Esophagus muscularis mucosa (tissue), 4 donors: ENCODE data around the gene HAGH. TPM values are rescaled to one million over a fixed set of nuclear protein-coding genes. Genes with fewer than 3 reads are reported as not detected.

Experiments used
- DNase-seq: peaks from one replicate; pipeline ENCODE4 v3.0.0-alpha.2; 2017; ENCODE audit errors: extremely low spot score
- H3K27ac ChIP-seq, 4 donors: fragments of 200-600 bp; sonication (generic); replicated peaks in 1 of 4; 1 replicate in 3 of 4; 2 replicates in 1 of 4; pipeline ENCODE4 v1.5.1; 2016 to 2019; ENCODE audit warnings: mild to moderate bottlenecking in 1 of 4
- H3K27me3 ChIP-seq, 4 donors: fragments of 200-600 bp; sonication (generic); one replicate each; pipeline versions ENCODE4 v1.5.1 to v1.6.0; 2016 to 2019
- H3K36me3 ChIP-seq, 4 donors: fragments of 200-600 bp; sonication (generic); one replicate each; pipeline ENCODE4 v1.5.1; 2016 to 2019
- H3K4me1 ChIP-seq, 4 donors: fragments of 200-600 bp; sonication (generic); one replicate each; pipeline ENCODE4 v1.5.1; 2016 to 2019
- H3K4me3 ChIP-seq, 4 donors: fragments of 200-600 bp; sonication (generic); 1 replicate in 2 of 4; 2 replicates in 2 of 4; pipeline ENCODE4 v1.5.1; 2016 to 2019; ENCODE audit warnings: mild to moderate bottlenecking in 4 of 4, moderate library complexity in 1 of 4
- H3K9me3 ChIP-seq, 4 donors: fragments of 200-600 bp; sonication (generic); 1 replicate in 3 of 4; 2 replicates in 1 of 4; pipeline ENCODE4 v1.5.1; 2016 to 2019
- CTCF ChIP-seq, 3 experiments: fragments of 200-600 bp in 2 of 3; fragments of 450-650 bp in 1 of 3; sonication (generic) in 2 of 3; IDR thresholded peaks; one replicate each; pipeline ENCODE4 v1.5.1; 2017 to 2019; ENCODE audit warnings: antibody characterized with exemption in 3 of 3, mild to moderate bottlenecking in 2 of 3, moderate library complexity in 1 of 3
- EP300 ChIP-seq: sonication (generic); formaldehyde crosslinking; IDR thresholded peaks from one replicate; pipeline ENCODE4 v1.6.1; 2017; ENCODE audit warnings: antibody characterized with exemption
- POLR2A ChIP-seq: fragments of 450-650 bp; IDR thresholded peaks from one replicate; pipeline ENCODE4 v1.6.1; 2017; ENCODE audit warnings: antibody characterized with exemption, moderate library complexity, mild to moderate bottlenecking, low read depth
- POLR2AphosphoS5 ChIP-seq, 2 donors: sonication (generic); formaldehyde crosslinking; IDR thresholded peaks; one replicate each; pipeline ENCODE4 v1.6.1; 2017; ENCODE audit warnings: antibody characterized with exemption in 2 of 2
- WGBS: methylation state at CpG from one replicate; pipeline ENCODE4 v1.1.5; 2018; 5-methylcytosine and 5-hydroxymethylcytosine counted together
- intact Hi-C: fragments of 100-400 bp; cut with DNase I; formaldehyde crosslinking; loops from one replicate; pipeline ENCODE4 v1.15.1; 2023
- total RNA-seq, 4 donors: library from RNA; depleted of rRNA; stranded (reverse); fragments of >200 nt; gene quantifications; one replicate each; pipeline versions ENCODE4 v1.1.0 to v1.2.1, GENCODE V29; 2016

Gene HAGH
- total RNA-seq, 4 donors from 2014 or later = 148 to 264 (median 180) TPM

- H3K4me3 ChIP-seq = no peak overlapping the region
- 71% methylated on average over 58 of the region's 81 CpGs for WGBS
- no peaks in the 10 kb centered on the region for H3K9me3 ChIP-seq
- no peaks in the 10 kb centered on the region for H3K27me3 ChIP-seq
- DNase-seq = no peak
- H3K27ac ChIP-seq = peak overlapping the region in 1 of 4 donors; percentile 39
- TF ChIP-seq CTCF (IDR thresholded peaks at IDR 0.05) (peak; percentile 6 to 45 (median 18)), POLR2AphosphoS5 (IDR thresholded peaks at IDR 0.05) (no peak)
- H3K4me1 ChIP-seq = peaks cover 0 to 14% (median 9%) of the 10 kb centered on the region in 4 donors
- H3K36me3 ChIP-seq = peaks cover 47 to 100% (median 98%) of the 10 kb centered on the region in 4 donors
- intact Hi-C loops = no loop called here
These were observed 62.8 kb downstream of the HAGH start for GRCh38 chr16:1763521-1764511.

- no peak for TF ChIP-seq CTCF (IDR thresholded peaks at IDR 0.05)
- no peak for TF ChIP-seq POLR2AphosphoS5 (IDR thresholded peaks at IDR 0.05)
- TF ChIP-seq EP300 = no peak
- TF ChIP-seq POLR2A = no peak
- intact Hi-C loops = no loop called here
- Histone ChIP-seq H3K9me3 (no peaks in the 10 kb centered on the region), H3K4me1 (peaks cover 0 to 10% (median 8%) of the 10 kb centered on the region in 4 donors), H3K27me3 (no peaks in the 10 kb centered on the region), H3K4me3 (no peak overlapping the region), H3K27ac (no peak overlapping the region), H3K36me3 (peaks cover 44 to 100% (median 97%) of the 10 kb centered on the region in 4 donors)
- no peak for DNase-seq
- 77% methylated on average over 16 of the region's 24 CpGs for WGBS
These were observed 63.6 kb downstream of the HAGH start for GRCh38 chr16:1762879-1763520.

- Histone ChIP-seq H3K36me3 (peaks cover 38 to 100% (median 97%) of the 10 kb centered on the region in 4 donors), H3K4me1 (peaks cover 0 to 10% (median 8%) of the 10 kb centered on the region in 4 donors), H3K4me3 (no peak overlapping the region), H3K9me3 (no peaks in the 10 kb centered on the region), H3K27me3 (no peaks in the 10 kb centered on the region), H3K27ac (no peak overlapping the region)
- intact Hi-C loops = no loop called here
- TF ChIP-seq POLR2AphosphoS5 (IDR thresholded peaks at IDR 0.05) (no peak), EP300 (no peak), CTCF (IDR thresholded peaks at IDR 0.05) (no peak), POLR2A (no peak)
- no peak for DNase-seq
- WGBS = 94% methylated on average over 29 of the region's 30 CpGs
These were observed 64.3 kb downstream of the HAGH start for GRCh38 chr16:1762196-1762878.

- H3K36me3 ChIP-seq = peaks cover 33 to 100% (median 95%) of the 10 kb centered on the region in 4 donors
These were observed 64.9 kb downstream of the HAGH start for GRCh38 chr16:1761751-1762150.

More at GRCh38 chr16:1761751-1762150, 64.9 kb downstream of the HAGH start:
- Histone ChIP-seq H3K9me3 (no peaks in the 10 kb centered on the region), H3K27me3 (no peaks in the 10 kb centered on the region), H3K4me3 (no peak overlapping the region), H3K4me1 (peaks cover 0 to 10% (median 8%) of the 10 kb centered on the region in 4 donors), H3K27ac (no peak overlapping the region)
- DNase-seq = no peak
- intact Hi-C loops = no loop called here
- TF ChIP-seq CTCF (IDR thresholded peaks at IDR 0.05) (no peak), POLR2A (no peak), POLR2AphosphoS5 (IDR thresholded peaks at IDR 0.05) (no peak), EP300 (no peak)
- WGBS = 86% methylated on average over 15 of the region's 15 CpGs
